HG02623 (cell line): ENCODE measurements around the gene CLEC2L.

ENCODE experiments used
- ATAC-seq: cut with Tn5 transposase; IDR thresholded peaks from one replicate; pipeline ENCODE4 v1.9.1; 2021; ENCODE audit warnings: moderate library complexity; ENCODE audit not compliant: unreplicated experiment

CLEC2L gene

GRCh38 chr7:139523199-139523941 lies at the start of gene CLEC2L:
CLEC2L (plus strand) TSS chr7:139523685; CDS start chr7:139523928, 243 bp downstream.
- no peak for ATAC-seq

GRCh38 chr7:139476139-139476538 lies 47.3 kb upstream of the CLEC2L start:
- no peak for ATAC-seq

GRCh38 chr7:139476891-139477290 lies 46.6 kb upstream of the CLEC2L start:
- ATAC-seq, result no peak

- no peak for ATAC-seq
These were observed 43.9 kb upstream of the CLEC2L start for GRCh38 chr7:139479620-139480019.

GRCh38 chr7:139481364-139481763 lies 42.1 kb upstream of the CLEC2L start:
- ATAC-seq, result no peak

DNA sequence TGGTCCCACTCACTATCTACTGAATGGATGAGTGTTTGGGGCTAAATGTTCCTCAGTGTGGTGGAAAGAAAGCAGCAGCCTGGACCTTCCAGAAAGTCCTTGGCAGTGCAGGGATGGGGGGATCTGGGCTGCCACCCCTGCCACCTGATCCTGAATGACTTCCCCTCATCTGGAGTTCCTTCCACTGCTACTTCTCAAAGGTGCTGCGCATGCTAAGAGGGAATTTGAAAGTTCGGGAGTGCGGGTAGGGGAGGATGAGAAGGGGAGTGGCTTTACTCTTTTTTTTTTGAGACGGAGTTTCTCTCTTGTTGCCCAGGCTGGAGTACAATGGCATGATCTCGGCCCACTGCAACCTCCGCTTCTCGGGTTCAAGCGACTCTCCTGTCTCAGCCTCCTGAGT lies 41.4 kb upstream of the CLEC2L start:
- no peak for ATAC-seq

DNA sequence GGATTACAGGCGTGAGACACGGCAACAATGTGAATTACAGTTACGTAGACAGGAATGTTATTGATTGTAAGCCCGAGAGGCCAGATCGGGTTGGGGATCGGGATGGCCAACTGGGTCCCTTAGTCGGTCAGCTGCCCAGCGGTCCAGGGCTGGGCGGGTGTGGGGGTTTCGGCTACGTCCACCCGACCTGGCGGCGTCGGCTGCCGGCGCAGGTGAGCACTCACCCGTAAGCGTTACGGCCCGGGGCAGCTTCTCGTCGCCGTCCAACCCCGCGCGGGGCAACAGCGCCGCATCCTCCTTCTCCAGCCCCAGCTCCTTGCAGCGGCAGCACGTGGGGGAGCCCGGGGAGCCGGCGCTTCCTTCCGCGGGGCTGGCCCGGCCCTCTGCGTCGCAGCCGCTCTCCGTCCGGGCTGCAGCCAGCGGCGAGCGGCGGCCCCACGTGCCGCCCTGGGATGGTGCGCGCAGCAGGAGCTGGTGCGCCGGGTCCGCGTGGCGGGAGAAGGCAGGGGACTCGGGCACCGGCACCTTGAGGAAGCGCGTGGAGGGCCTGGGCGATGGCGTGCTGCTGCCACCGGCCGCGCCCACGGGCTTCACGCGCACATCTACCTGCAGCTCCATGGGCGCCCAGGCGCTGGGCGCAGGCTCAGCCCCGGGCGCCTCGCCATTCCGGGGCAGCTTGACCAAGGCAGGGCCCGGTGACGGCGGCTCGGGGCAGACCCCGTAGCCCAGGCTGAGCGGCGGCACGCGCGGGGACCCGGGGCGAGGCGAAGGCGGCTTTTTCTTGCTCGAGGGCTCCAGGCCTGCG lies 40.6 kb upstream of the CLEC2L start:
- ATAC-seq, result peak; percentile 17

GRCh38 chr7:139487366-139488080 lies 36.0 kb upstream of the CLEC2L start:
- ATAC-seq, result no peak

DNA sequence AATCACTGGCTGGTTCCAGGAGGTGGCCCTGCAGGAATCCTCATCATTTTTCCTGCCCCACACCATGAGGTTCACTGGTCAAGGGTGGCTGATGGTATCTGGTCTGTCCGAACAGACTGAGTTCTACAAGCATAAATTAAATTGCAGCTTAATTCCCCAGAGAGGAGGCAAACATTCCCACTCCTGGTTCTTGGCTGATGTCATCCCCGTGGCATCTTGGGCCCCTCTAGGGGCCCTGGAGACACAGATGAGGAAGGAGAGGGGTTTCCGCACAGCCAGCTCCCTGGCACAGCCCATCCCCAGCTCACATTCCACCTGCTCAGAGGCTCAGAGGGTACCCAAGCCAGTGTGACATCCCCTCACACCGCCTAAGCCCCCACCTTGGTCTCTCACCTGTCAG lies 34.7 kb upstream of the CLEC2L start:
- no peak for ATAC-seq

- ATAC-seq, result no peak
These were observed 33.4 kb upstream of the CLEC2L start for GRCh38 chr7:139490130-139490529.

DNA sequence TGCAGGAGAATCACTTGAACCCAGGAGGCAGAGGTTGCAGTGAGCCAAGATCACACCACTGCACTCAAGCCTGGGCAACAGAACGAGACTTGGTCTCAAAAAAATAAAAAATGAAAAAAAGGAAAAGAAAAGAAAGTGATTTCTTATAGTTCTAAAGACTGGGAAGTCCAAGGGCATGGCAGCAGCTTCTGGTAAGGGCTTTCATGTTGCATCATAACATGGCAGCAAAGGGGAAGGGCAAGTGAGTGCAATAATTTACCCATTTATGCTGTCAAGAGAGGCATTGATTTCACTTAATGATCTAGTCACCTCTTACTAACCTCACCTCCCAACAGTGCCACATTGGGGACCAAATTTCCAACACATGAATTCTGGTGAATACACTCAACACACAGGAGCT lies 31.2 kb upstream of the CLEC2L start:
- ATAC-seq, result no peak

- ATAC-seq, result peak; percentile 72
These were observed 28.5 kb upstream of the CLEC2L start for GRCh38 chr7:139494835-139495579.

DNA sequence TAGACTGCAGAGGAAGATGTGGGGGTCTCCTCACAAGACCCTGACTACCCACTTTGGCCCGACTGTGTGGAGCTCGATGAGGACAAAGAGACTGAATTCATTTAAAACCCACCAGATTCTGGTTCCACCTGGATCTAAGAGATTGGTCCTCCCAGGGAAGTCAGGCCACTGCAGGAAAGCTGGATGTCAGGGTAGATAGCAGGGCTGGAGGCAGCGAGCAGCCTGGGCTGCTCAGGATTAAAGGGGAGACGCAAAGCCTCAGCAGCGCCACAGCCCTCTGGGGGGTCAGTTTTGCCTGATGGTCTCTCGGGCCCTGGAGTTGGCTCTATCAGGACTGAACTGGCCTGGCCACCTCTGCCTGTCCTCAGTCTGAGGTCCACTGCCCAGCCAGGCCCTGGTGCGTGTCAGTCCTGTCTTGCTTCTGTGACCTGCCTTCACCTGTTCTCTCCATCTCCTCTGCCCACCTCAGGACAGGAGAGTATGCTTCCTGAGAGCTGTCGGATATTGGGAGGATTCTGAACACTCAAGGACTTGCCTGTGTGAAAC lies 27.8 kb upstream of the CLEC2L start:
- ATAC-seq, result no peak

DNA sequence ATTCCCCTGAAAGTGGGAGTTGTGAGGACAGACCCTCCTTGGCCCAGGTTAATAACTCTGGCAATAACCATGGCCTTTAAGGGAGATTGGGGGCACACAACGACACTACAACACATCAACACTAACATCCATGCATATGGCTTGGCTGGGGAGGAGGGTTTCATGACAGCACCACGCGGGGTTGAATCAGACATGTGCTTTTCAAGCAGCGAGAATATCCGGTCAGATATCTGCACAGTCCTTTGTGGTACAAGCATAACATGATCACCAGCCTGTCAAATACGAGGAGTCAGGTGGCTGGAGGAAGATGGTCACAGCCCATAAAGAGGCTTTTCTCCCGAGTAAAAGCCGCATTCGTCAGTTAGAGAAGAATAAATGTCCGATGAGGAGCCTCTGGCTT lies 27.0 kb upstream of the CLEC2L start:
- no peak for ATAC-seq

DNA sequence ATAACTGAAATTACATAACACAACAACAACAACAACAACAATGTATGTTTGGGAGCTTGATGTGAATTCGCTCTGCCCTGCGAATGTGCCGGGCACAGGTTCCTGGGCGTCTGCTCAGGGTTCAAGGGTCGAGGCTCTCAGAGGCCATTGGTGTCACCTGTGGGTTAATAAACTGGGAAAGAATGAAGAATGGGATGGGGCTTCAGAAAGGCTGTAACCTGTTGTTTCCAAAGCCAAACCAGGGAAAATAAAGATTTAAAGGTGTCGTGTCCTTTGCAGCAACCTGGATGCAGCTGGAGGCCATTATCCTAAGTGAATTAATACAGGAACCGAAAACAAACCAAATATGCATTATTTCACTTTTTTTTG lies 22.7 kb upstream of the CLEC2L start:
- no peak for ATAC-seq

DNA sequence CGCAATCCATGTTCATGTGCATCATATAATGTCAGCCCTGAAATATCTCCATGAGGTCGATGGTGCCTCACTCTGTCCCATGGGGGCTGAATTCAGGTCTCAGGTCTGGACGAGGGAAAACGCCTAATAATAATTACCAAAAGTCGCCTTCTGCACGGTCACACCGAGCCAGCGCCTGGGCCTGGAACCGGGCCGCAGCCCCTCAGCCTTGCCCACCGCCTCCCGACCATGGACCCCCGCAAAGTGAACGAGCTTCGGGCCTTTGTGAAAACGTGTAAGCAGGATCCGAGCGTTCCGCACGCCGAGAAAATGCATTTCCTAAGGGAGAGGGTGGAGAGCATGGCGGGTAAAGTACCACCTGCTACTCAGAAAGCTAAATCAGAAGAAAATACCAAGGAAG lies 21.3 kb upstream of the CLEC2L start:
- ATAC-seq, result no peak

GRCh38 chr7:139505563-139505962 lies 17.9 kb upstream of the CLEC2L start:
- ATAC-seq, result no peak

DNA sequence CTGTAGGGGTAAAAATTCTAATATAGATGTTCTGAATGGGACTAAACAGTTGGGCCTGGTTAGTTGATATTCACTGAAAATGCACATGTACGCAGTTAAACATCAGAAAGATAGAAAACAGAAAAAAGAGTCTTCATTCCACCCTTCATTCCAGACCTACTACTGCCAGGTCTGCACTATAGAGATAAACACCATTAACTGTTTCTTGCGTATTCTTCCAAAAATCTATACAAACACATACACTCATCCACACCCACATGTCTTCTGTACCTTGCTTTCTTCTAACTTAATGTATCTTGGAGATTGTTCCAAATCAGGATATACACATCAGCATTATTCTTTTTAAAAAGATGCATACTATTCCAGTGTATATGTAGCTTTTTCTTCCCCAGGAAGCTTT lies 13.9 kb upstream of the CLEC2L start:
- no peak for ATAC-seq

DNA sequence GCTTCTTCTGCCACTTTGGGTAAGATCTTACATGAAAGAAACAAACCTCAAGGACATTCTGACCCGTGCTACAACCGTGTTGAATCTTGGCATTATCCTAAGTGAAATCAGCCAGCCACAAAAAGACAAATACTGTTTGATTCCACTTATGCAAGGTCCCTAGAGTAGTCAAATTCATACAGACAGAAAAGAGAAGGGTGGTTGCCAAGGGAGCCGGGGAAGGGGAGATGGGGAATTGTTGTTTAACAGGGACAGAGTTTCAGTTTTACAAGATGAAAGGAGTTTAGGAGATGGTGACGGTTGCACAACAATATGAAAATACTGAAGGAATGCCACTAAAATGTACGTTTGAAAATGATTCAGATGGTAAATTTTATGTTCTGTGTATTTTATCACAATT lies 12.2 kb upstream of the CLEC2L start:
- ATAC-seq, result no peak

DNA sequence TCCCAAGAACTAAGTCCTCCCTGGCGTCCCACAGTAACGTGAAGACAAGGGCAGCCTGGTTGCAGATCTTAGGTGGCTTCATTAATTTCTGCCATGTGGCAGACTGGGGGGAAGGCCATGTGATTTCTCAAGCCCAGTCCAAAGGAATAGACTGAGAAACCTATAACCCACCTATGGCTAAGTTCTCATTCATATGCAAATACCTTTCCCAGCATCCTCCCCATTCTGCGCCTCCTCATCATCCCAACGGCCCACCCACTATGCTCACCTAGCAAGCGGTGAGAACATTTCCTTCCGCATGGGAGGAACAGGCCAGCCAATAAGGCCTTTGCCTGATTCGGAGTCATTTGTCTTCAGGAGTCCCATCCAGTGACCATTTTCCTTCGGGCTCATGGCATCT lies 8.2 kb upstream of the CLEC2L start:
- no peak for ATAC-seq

DNA sequence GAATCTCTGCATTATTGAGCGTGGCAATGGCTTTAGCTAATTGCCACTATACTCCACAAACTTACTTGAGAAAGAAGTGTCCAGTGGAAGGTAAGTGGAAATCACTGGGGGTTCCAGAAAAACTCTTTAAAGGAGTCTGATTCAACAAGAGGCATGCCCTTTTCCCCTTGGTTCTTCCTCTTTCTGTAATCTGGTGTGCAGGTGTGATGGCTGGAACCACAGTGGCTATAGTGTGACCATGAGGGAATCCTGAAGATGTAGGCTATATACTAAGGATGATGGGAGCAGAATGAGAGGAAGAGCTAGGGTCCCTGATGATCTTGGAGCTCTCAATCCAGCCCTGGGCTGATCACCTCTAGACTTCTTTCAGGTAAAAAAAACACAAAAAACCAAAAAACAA lies 2.0 kb upstream of the CLEC2L start:
- no peak for ATAC-seq
